NCI-H128 (cell line): ENCODE measurements around the gene ATP8B4.

Source experiments
- DNase-seq: peaks from one replicate; lab custom pipeline; 2025; ENCODE audit not compliant: unreplicated experiment; lab: John Stamatoyannopoulos, UW

ATP8B4 gene

DNA sequence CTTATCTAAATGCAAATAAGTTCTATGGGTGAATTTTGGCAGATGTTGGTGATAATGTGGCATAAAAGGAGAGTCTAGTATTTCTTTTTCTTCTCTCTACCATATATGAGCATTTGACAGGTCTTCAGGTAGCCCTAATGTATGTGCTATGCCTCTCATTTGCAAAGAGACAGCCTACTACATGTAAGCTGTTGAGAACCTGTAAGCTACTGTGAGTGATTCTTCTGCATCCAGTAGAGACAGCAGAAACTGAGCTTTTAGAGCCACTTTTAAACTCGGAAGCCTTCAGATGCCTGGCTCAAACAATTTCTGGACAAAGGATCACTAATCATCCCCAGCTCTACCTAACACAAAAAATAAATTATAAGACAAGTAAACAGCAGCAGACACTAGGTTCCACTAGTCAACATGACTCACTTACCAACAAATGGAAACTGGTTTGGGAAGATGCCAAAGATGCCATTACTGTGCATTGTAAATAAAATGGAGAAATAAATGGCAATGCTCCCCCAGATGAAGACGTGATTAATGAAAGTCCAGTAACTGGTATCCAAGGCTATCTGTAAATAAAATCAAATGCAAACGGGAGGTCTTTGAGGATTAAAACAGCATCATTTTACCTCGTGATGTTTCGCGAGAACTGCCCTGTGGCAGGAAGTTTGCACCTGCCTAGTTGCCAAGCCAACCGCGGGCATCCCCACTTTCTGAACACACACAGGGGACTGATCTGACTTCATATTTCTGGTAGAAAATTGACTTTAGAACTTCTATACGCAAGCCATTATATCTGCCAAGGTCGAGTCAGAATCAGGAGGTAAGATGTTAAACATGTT, 252.9 kb downstream of the ATP8B4 start:
- no peak for DNase-seq

DNA sequence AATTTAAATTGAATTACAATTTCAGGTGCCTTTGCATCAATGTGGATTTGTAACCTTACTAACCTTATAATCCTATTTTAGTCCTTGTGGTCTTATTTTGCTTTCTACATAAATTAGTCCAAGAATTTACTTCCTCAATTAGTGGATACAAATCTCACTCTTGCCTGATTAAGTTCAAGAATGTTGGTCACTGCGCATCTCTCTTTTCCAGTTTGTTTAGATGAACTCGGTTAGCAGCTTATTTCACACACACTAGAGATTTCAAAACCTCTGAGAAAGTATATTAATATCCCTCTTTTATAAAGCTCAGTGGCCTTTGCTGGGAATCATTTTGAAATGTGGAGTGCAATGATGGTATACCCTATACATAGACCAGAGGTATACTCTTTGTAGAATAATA, 254.8 kb downstream of the ATP8B4 start:
- DNase-seq, result no peak

DNA sequence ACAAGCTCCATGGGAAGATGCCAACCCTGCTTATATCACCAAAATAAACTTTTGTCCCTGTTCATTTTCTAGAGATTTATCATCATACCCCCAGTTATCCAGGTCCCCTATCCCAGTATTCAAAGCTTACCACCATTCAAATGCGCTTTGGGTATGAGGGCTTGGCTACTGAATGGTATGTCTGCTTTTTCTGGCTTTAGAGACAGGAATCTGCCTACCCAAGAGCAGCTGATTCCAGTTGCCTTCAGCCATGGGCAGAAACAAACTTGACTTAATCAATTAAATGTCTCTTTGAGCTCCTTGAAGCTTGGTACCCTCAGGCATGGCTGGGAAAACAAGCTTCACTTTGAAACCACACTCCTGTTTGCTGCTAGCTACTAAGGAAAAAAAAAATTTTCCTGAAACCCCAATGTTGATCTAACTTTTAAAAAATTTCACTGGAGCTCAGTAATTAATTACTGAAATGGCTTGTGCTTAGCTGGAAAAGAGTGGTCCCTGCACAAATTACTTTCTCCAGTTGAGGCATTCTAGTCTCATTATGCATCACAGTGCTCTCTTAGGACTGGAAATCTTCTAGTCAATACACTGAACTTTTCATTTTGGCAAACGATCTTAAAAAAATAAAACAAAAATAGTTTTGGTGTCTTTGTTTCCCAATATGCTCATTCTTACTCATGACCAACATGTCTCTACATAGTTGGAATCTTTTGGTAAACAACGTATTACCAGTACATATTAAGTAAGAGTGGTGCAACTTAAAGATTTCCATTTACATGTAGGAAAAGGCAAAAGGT, 255.4 kb downstream of the ATP8B4 start:
- no peak for DNase-seq

DNA sequence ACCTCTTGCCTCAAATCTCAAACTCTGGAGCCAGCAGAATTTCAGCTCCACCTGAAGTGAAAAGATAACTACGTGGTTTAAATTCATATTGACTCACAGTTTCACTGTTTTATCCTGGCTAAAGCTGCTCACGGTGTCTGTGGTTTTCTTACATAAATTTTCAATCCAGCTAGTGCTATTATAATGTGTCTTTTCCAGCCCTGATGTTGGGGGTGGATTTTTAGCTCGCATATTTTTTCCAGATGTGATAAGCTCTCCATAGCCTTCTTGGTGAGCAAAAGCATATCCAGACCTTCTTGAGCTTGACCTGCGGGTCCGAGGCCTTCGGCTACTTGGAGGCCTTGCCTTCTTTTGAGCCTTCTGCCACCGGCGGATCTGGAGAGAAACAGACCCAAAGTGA, 258.9 kb downstream of the ATP8B4 start:
- no peak for DNase-seq

DNA sequence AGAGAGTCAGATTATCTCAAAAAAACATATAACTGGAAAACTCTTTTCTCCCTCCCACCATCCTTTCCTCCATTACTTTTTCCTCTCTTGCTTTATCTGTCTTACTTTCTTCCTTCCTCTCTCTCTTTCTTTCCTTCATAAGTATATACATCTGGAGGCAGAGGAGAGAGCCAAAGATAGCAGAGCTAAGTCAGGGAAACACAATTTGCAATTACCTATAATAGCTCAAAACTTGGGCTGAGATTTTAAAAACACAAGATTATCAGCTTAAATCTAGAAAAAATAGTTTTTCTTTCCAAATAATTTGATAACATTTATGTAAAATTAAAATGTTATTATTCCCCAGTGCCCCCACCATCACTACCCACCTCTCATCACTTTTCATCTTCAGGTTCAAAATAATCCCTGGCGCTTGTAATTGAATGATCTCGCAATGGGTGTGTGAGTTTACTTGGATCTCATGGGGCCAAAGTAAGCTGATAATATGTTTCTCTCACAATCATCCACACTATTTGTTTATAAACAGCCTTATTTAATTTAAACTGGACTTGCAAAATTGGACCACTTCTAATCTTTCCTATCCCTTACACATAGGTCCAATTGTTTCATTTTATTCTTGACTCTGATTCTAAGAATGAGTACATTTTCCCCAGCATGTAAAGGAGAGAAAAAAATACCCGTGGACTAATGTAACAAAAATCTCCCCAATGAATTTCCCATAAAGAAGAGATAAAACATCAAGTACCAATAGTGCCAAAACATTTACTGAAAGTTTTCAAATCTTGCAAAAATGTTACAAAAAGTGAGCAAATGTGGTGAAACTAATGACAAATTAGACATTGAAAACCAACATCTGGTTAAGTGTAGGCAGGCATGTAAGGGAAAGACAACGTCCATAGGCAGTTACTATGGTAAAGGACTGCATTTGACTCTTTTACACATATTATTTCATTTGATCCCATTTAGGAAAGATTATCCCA, 261.2 kb downstream of the ATP8B4 start:
- no peak for DNase-seq

DNA sequence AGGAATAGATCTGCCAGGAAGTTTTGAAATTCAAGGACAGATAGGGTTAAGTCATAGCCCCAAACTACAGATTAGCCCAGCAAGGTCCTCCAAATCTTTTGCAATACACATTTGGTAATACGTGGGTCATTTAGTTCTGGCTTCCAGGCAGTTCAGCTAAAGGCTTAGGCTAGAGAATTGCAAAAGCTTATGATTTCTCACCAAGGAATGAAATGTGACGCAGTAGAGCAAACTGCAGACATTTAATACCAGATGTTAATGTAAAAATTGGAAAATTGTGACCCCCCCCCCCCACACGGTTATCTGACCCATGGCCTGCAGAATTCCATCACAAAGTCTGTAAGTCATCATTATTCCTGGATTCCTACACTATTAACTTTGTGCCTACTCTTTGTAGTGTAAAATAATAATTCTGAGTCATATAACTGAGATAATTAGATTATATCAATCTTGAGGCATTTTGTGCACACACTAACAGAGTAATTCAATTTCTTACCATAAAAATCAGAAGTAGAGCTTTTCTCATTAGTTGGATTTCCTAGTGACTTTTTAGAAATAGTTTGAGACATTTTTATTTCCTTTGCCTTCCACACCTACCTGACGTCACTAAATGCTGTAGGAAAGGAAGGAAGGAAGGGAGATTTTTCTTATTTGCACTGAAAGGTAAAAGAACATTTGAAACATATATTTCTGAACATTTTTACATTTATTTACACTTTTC, 263.0 kb downstream of the ATP8B4 start:
- DNase-seq, result no peak

DNA sequence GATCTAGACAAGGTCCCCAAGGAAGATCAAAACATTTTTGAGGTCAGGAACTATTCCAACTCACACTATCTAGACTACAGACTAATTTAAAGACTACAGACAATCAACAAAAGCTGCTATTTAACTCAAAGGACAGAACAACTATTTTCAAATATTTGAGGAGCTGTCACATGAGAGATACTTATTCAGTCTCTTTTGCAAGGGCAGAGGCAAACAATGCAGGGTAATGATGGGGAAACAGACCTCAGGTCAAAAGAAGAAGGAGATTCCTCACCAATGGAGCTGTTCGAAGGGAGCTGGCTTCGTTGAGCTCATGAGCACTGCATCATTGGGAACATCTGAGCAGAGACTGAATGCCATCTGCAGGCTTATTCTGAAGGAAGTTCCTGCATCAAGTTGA, 266.3 kb downstream of the ATP8B4 start:
- no peak for DNase-seq

DNA sequence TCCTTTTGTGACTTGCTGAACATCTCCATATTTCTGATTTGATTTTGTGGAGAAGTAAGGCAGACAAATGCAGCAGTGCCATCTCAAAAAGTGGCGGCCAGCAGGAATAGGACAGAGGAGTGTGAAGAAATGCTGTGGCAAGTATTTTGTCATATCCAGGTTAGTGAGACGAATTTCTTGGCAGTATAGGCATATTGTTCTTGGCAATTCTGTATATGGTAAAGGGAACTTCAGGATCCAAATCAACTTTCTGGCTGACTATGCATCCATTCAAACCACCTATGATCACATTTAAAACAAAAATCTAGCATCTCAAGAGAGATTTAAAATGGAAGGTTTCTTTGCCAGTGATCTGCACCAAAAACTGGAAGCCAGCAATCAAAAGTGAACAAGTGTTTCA, 270.2 kb downstream of the ATP8B4 start:
- DNase-seq, result no peak

DNA sequence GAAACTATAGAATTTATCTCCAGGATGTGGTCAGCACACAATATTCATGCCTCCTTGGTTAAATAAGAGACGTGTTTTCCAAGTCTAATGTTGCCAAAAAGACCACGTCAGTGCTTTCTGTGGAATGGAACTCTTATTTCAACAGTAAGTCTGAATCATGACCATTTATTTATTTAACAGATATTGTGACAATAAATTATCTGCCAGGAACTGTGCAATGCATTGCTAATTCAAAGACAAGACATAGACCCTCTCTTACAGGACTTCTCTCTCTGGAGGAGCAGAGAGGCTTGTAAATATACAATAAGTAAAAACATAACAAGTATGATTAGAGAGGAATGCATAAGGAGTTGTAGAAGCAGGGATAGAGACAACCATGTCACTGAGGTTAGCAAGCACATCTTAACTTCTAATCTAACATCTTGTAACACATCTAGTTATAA, 270.7 kb downstream of the ATP8B4 start:
- no peak for DNase-seq

DNA sequence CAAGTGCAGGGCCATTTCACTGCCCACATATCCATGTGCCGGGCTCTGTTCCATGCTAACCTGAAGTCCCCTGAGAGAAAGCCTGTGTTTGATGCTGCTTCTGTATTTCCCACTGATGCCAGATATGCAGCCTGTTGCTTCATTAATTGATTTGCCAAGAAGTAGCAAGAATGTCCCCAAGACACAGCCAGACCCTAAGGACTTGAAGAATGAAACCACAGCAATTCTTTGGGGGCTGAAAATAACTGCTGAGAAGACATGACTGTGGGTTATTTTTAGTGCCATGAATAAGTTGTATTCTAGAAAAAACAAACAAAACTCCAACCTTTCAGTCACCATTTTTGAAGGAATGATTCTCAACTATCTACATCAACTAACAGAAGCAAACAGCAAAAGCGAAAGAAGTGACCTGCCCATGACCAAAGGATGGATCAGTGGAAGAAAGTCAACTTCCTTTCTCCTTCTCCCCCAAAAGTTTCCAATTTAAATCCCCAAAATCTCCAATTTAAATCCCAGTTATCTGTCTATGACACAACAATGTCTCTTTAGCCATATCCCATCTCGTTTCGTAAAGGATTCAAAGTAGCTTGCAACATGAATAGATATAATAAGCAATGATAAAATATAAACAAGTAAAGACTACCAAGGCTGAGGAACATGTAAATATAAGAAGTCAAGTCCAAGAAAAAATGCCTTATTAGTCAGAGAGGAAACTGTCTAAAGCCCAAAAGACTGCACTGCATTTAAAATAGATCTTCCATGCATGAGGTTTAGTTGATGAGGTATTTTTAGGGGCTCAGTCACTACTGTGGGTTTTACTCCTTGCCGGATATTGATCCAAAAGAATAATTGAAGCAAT, 271.4 kb downstream of the ATP8B4 start:
- no peak for DNase-seq

DNA sequence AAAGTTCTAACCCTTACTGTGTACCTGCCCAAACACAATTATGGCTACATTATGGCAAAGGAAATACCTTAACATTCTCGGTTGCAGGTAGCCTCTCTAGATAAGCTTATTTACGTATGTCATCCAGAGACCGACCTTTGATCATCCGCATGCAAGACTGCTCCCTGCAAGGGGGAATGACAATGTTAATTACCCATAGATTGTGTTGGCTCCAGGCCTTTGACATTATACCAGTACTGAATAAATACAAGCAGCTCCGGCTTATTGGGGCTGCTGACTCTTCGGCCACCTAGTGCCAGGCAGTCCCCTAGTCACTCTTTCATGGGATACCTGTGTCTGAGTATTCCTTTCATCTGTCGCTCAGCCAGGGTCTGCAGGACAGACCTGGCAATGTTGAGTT, 274.6 kb downstream of the ATP8B4 start:
- DNase-seq, result no peak

DNA sequence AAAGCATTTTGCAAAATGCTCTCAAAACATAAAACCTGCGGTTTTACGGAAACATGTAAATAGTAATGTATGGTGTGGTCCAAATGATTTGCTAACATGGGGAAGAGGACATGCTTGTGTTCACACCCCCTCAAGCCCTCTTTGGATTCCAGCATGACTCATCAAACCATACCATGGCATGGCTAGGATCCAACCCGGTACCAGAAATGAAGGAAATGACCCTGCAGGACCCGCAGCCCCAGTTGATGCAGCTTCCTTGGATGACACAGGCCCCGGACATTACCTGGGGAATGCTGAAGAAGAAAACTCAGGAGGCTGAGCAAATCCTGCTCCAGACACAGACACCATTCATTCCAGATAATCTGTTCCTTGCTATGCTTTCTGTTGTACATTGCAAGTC, 275.3 kb downstream of the ATP8B4 start:
- DNase-seq, result no peak

DNA sequence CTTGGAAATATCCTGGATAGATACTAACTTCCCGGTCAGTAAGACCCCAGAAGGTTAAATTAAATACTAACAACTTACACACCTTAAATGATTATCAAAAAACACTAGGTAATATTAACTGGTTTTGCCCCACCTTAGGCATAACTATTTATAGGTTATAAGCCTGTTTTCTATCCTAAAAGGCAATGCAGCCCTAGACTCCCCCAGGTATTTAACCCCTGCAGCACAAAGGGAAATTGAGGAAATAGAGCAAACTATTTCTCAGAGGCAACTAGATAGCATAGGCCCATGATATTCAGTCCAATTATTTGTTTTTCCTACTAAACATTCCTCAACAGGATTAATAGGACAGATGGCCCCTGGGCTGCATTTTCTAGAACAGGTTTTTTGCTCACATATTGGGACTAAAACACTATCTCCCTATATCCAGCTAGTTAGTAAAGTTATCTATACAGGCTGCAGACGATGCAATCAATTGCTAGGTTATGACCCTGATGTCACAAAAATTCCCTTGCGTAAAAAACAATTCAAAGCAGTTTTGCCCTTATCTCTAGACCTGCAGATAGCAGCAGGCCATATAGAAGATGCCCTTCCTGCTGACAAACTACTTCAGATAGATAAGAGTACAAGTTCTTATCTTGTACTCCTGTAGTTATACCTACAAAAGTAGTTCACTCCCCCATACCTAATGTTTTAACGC, 276.9 kb downstream of the ATP8B4 start:
- no peak for DNase-seq

DNA sequence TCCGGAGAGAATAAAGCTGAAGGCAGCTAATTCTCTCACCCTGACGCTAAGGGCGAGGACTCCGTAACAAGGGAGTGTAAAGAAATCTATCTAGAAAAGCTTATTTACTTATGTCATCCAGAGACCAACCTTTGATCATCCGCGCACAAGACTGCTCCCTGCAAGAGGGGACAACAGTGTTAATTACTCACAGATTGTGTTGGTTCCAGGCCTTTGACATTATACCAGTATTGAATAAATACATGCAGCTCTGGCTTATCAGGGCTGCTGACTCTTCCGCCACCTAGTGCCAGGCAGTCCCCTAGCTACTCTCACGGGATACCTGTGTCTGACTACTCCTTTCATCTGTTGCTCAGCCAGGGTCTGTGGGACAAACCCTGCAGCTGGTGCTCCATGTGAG, 286.5 kb downstream of the ATP8B4 start:
- no peak for DNase-seq

DNA sequence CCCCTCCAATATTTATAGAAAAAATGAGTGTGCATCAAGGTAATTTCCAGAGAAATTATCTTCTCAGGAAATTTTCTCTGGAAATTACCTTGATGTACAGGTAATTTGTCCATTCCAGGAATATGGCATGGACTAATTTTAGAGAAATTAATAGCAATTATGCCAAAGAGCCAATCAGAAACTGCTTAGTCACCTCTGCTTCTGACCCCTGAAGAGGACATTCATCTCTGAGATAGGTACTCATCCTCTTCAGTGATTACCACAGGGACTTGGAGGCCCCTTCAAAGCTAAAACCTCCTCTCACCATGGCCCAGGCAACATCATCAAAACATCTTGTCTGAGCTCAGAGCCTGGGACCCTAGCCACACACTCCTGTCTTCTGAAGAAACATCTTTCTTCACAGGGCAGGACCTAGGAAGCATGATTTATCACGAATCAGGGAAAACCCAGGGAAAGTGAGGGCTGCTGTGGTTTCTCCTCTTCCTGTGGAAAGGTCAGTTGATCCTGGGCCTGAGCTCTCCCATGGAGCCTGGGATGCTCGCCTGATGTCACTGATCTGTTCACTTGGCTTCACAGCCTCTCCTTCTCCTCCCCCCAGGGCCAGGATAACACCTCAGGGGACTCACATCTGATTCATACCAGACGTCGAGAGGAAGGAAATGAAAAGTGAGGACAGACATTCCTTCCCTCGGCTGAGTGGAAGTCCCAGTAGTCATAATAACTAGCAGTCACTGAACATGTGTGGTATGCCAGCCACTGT, 287.6 kb downstream of the ATP8B4 start:
- no peak for DNase-seq

DNA sequence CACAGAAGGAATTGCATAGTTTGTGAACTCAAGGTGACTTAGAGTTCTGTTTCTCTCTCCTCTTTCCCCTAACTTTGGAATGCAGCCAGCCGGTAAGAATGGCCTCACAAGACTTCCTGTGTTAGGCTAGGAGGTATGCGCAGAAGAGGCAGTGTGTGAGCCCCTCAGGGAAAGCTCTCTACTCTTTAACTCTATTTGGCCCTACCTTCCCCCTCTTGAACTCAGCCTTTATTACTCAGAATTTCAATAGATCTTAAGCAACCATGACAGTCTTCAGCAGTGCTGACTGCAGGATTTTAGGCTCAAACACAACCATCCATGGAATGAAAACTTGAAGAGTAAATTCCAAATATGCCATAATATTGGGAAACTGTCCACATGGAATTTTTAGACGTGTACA, 288.6 kb downstream of the ATP8B4 start:
- DNase-seq, result no peak

DNA sequence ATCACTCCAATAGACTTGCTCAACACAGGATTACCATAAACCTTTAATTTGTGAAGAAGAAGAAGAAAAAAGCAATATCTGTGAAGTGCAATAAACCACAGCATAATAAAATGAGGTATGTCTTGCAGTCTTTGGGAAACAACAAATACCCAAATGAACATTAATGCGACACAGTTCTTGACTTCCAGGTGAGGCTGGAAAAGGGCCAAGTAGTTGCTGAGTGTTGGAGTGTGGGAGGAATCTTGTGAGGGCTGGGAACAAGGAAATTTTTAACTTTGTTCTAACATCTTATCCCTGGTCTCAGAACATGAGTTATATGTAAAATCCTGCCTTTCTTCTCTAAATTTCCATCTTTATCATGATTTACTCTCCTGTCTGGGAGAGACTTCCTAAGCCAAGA, 291.7 kb downstream of the ATP8B4 start:
- DNase-seq, result no peak

DNA sequence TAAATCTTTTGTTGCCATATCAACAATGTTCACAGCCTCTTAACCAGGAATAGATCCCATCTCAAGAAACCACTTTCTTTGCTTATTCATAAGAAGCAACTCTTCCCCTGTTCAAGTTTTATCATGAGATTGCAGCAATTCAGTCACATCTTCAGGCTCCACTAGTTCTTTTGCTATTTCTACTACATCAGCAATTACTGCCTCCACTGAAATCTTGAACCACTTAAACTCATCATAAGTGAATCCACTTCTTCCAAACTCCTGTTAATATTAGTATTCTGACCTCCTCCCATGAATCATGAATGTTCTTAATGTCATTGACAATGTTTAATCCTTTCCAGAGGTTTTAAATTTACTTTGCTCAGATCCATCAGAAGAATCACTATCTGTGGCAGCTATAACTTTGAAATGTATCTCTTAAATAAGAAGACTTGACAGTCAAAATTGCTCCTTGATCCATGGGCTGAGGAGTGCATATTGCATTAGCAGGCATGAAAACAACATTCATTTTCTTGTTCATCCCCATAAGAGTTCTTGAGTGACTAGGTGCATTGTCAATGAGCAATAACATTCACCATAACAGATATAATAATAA, 292.3 kb downstream of the ATP8B4 start:
- DNase-seq, result no peak
